Non-pigmented ciliary epithelial cell (primary cell): Measurements from ENCODE around the gene KRT72.

Experiments
- DNase-seq: peaks from one replicate; pipeline ENCODE4 v3.0.0-alpha.2; 2010; ENCODE audit warnings: low read depth

KRT72 gene

DNA sequence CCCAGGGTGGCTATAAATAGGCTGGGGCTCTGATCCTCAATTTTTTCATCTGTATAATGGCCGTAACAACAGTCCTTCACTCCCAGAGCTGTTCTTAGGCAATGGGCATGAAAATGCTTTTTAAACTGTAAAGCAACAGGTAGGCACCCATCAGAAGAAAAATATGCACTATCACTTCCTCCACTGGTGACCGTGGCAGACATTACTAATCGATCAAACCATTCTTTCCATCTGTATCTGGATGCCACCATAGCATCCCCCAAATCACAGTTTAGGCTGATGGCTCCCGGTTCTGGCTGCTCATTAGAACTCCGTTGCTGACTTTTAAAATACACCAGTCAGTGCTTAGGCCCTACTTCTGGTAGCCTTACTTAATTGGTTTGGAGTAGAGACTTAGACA, 59.6 kb downstream of the KRT72 start:
- DNase-seq: no peak

DNA sequence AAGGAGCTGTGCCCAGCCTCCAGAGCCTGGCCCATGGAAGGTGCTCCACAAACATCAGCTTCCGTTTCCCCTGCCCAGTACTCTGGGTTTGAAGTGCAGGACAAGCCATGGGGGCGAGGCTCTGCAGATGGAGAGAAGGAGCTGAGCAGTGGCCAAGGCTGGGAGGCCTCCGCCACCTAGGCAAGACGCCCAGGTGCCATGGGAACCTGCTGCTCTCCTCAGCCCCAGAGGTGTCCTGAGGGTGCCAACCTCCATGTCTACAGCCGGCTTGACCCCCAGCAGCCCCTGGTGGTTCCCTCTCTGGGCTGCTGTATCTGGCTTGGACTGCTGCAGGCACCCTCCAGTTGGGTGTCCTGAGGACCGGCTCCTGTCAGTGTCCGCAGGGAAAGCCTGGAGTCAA, 60.7 kb downstream of the KRT72 start:
- DNase-seq: no peak

DNA sequence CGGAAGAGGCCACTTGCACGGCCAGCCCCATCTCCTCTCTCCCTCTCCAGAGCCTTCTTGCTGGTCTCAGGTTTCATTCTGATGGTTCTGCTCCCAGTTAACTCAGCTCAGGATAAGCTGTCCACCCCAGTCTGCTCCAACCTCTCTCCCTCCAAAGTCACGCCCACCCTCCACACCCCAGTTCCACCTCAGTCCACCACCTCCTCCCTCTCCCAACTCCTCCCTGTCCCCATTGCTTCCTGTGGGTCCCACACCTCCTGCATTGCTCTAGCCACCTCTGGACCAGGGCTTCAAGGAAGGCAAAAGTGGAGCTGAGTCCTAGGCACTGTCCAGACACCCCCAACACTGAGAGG, 61.5 kb downstream of the KRT72 start:
- no peak for DNase-seq

DNA sequence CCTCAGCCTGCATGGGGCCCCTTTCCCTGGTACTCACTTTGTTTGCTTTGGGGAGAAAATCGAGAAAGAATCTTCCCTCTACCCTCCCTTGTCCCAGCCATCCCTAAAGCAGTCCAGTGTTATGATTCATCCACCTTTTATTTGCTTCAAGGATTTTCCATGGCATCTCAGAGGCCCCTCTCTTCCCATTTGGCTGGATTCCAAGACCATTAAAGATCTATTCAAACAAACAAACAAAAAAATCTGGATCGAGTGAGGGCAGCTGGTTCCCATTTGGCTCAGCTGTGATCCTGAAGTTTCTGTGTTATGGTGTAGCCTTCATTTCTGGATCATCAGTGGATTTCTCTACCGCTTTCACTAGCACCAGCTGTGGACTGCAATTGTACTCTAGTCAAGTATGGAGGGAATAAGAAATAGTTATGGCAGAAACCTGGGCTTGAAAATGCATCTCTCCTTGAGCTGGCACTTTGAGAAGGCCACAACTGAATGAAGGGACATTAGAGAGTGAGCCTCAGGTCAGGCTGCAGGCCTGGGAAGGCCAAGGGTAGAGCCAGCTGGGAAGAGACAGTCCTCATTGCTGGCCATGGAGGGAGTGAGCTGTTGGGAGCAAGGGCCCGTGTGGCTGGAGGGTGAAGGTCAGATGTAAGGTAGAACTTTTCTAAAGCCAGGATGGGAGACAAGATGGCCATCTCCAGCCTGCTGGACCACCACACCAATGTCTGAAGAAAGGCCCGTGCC, 62.0 kb downstream of the KRT72 start:
- DNase-seq: no peak

DNA sequence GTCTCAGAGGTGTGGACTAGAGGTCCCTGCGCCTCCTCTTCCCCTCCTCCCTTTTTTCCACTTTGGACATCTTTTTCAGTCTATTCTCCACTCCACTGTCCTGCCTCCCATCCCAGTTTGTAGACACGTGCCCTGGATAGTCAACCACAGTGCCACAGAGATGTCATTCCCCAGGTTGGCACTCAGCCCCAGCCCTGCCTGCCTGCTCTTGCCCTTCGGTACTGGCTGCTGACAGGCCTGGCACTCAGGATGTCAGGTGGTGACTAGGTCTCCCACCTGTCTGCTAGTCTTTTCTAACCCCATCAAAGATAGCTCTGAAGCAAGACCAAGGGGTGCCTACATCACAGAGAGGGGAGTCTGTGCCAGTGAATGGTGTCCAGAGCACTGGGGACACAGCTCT, 64.2 kb downstream of the KRT72 start:
- DNase-seq: no peak
